Thoracic aorta (tissue), 2 donors: ENCODE data around the gene NT5C1B. TPM values are rescaled to one million over a fixed set of nuclear protein-coding genes. Genes with fewer than 3 reads are reported as not detected.

Source experiments
- ATAC-seq: fragments of 150-250 bp; one replicate; pipeline ENCODE4 v1.8.0; 2017; ENCODE audit warnings: low read depth; ENCODE audit not compliant: insufficient number of reproducible peaks, low FRiP score
- DNase-seq: peaks from one replicate; pipeline ENCODE4 v3.0.0-alpha.2; 2020; ENCODE audit warnings: low spot score
- H3K27ac ChIP-seq, 2 donors: fragments of 200-600 bp; sonication (generic); 1 replicate in 1 of 2; 2 replicates in 1 of 2; pipeline ENCODE4 v1.5.1; 2016; ENCODE audit warnings: mild to moderate bottlenecking in 2 of 2, moderate library complexity in 2 of 2
- H3K27me3 ChIP-seq: fragments of 200-600 bp; sonication (generic); replicated peaks from 2 replicates; pipeline ENCODE4 v1.6.0; 2016; ENCODE audit warnings: mild to moderate bottlenecking; ENCODE audit not compliant: insufficient read depth
- H3K36me3 ChIP-seq: fragments of 200-600 bp; sonication (generic); one replicate; pipeline ENCODE4 v1.5.1; 2016
- H3K4me1 ChIP-seq, 2 donors: fragments of 200-600 bp; sonication (generic); 1 replicate in 1 of 2; 2 replicates in 1 of 2; pipeline versions ENCODE4 v1.5.1 to v1.6.0; 2016; ENCODE audit warnings: low read depth in 2 of 2, mild to moderate bottlenecking in 1 of 2; ENCODE audit not compliant: control insufficient read depth in 1 of 2
- H3K4me3 ChIP-seq: fragments of 200-600 bp; sonication (generic); 2 replicates; pipeline ENCODE4 v1.5.1; 2016; ENCODE audit warnings: mild to moderate bottlenecking
- H3K9me3 ChIP-seq: fragments of 200-600 bp; sonication (generic); 2 replicates; pipeline ENCODE4 v1.5.1; 2016
- CTCF ChIP-seq: fragments of 200-600 bp; sonication (generic); IDR thresholded peaks from one replicate; pipeline ENCODE4 v1.5.1; 2019; ENCODE audit warnings: antibody characterized with exemption
- total RNA-seq, 2 donors: library from RNA; depleted of rRNA; stranded (reverse); fragments of >200 nt; gene quantifications; one replicate each; pipeline versions ENCODE4 v1.1.0 to v1.2.3, GENCODE V29; 2016

NT5C1B gene
- total RNA-seq, 2 donors from 2014 or later: not detected

GRCh38 chr2:18585526-18585925 is 3.8 kb downstream of the NT5C1B start:
- no peaks in the 10 kb centered on the region for H3K36me3 ChIP-seq
- no peak for ATAC-seq

GRCh38 chr2:18584608-18584954 is 4.8 kb downstream of the NT5C1B start:
- Histone ChIP-seq H3K4me1 (no peaks in the 10 kb centered on the region), H3K27me3 (no peaks in the 10 kb centered on the region), H3K27ac (no peak overlapping the region), H3K36me3 (no peaks in the 10 kb centered on the region), H3K4me3 (no peak overlapping the region), H3K9me3 (no peaks in the 10 kb centered on the region)
- ATAC-seq (no peak), DNase-seq (no peak)
- TF ChIP-seq CTCF: no peak

More at GRCh38 chr2:18585526-18585925, 3.8 kb downstream of the NT5C1B start:
- no peaks in the 10 kb centered on the region for H3K9me3 ChIP-seq
- no peaks in the 10 kb centered on the region for H3K4me1 ChIP-seq
- TF ChIP-seq CTCF: no peak
- H3K27ac ChIP-seq: no peak overlapping the region
- no peak overlapping the region for H3K4me3 ChIP-seq
- DNase-seq: no peak
- no peaks in the 10 kb centered on the region for H3K27me3 ChIP-seq

- Histone ChIP-seq H3K4me1 (no peaks in the 10 kb centered on the region), H3K27me3 (no peaks in the 10 kb centered on the region), H3K36me3 (no peaks in the 10 kb centered on the region), H3K4me3 (no peak overlapping the region), H3K9me3 (peaks cover 5% of the 10 kb centered on the region), H3K27ac (no peak overlapping the region)
- DNase-seq: no peak
- TF ChIP-seq CTCF: no peak
- ATAC-seq: no peak
These were observed 5.3 kb downstream of the NT5C1B start for GRCh38 chr2:18583905-18584607.

GRCh38 chr2:18580606-18581005 is 8.8 kb downstream of the NT5C1B start:
- no peaks in the 10 kb centered on the region for H3K36me3 ChIP-seq

GRCh38 chr2:18578033-18578432 is 11.3 kb downstream of the NT5C1B start:
- H3K4me3 ChIP-seq: no peak overlapping the region
- no peaks in the 10 kb centered on the region for H3K36me3 ChIP-seq
- peaks cover 5% of the 10 kb centered on the region for H3K9me3 ChIP-seq
- no peaks in the 10 kb centered on the region for H3K4me1 ChIP-seq
- H3K27me3 ChIP-seq: no peaks in the 10 kb centered on the region
- H3K27ac ChIP-seq: no peak overlapping the region
- no peak for TF ChIP-seq CTCF
- ATAC-seq (no peak), DNase-seq (no peak)

More at GRCh38 chr2:18580606-18581005, 8.8 kb downstream of the NT5C1B start:
- TF ChIP-seq CTCF: no peak
- Histone ChIP-seq H3K4me1 (no peaks in the 10 kb centered on the region), H3K27ac (no peak overlapping the region), H3K27me3 (no peaks in the 10 kb centered on the region), H3K4me3 (no peak overlapping the region), H3K9me3 (peaks cover 5% of the 10 kb centered on the region)
- ATAC-seq (no peak), DNase-seq (no peak)
